Neural cell (in vitro differentiated cells): Measurements from ENCODE around the gene TMC6. TPM values are rescaled to one million over a fixed set of nuclear protein-coding genes. Genes with fewer than 3 reads are reported as not detected.

ENCODE experiments used
- H2AFZ ChIP-seq: fragments of 200-600, 300-800 bp; sonication (generic), shearing (Covaris generic); 2 replicates; pipeline ENCODE4 v1.6.0; 2014; ENCODE audit warnings: low read depth, mild to moderate bottlenecking, antibody characterized with exemption, low read length, moderate library complexity
- H3F3A ChIP-seq: fragments of 200-600 bp; shearing (Covaris generic); 2 replicates; pipeline ENCODE4 v1.6.1; 2016; ENCODE audit warnings: mild to moderate bottlenecking, moderate library complexity, mixed read lengths, antibody characterized with exemption, low read length; ENCODE audit not compliant: insufficient read depth, poor library complexity, severe bottlenecking
- H3K27ac ChIP-seq: fragments of 200-600, 300-800 bp; sonication (generic), shearing (Covaris generic); 2 replicates; pipeline ENCODE4 v1.5.1; 2014; ENCODE audit warnings: mild to moderate bottlenecking, low read length, moderate library complexity
- H3K27me3 ChIP-seq: fragments of 300-800, 200-600 bp; sonication (generic), shearing (Covaris generic); 2 replicates; pipeline ENCODE4 v1.6.0; 2014; ENCODE audit warnings: mild to moderate bottlenecking, low read depth, low read length, moderate library complexity; ENCODE audit not compliant: insufficient read depth
- H3K36me3 ChIP-seq: fragments of 300-800, 200-600 bp; sonication (generic), shearing (Covaris generic); 2 replicates; pipeline ENCODE4 v1.5.1; 2014; ENCODE audit warnings: mild to moderate bottlenecking, antibody characterized with exemption, low read length, moderate library complexity; ENCODE audit not compliant: insufficient read depth
- H3K4me2 ChIP-seq: fragments of 300-800, 200-600 bp; sonication (generic), shearing (Covaris generic); 2 replicates; pipeline ENCODE4 v1.6.0; 2014; ENCODE audit warnings: mild to moderate bottlenecking, low read length
- H3K4me3 ChIP-seq: fragments of 300-800, 200-600 bp; sonication (generic), shearing (Covaris generic); 2 replicates; pipeline ENCODE4 v1.5.1; 2014; ENCODE audit warnings: mild to moderate bottlenecking, low read length, moderate library complexity
- H3K79me2 ChIP-seq: fragments of 200-600 bp; shearing (Covaris generic); replicated peaks from 2 replicates; pipeline ENCODE4 v1.6.0; 2014; ENCODE audit warnings: mild to moderate bottlenecking, low read length, moderate library complexity; ENCODE audit not compliant: insufficient read depth
- H3K9ac ChIP-seq: fragments of 300-800, 200-600 bp; sonication (generic), shearing (Covaris generic); 2 replicates; pipeline ENCODE4 v1.6.1; 2016; ENCODE audit warnings: mild to moderate bottlenecking, low read length, mixed read lengths
- H3K9me2 ChIP-seq: fragments of 200-600 bp; shearing (Covaris generic); 2 replicates; pipeline ENCODE4 v1.6.1; 2016; ENCODE audit warnings: mild to moderate bottlenecking, low read length, mixed read lengths; ENCODE audit not compliant: insufficient read depth
- H3K9me3 ChIP-seq: fragments of 200-600, 300-800 bp; sonication (generic), shearing (Covaris generic); 2 replicates; pipeline ENCODE4 v1.6.1; 2016; ENCODE audit warnings: mild to moderate bottlenecking, mixed run types, low read length, moderate library complexity, mixed read lengths
- H4K20me1 ChIP-seq: fragments of 200-600 bp; shearing (Covaris generic); 2 replicates; pipeline ENCODE4 v1.6.1; 2016; ENCODE audit warnings: mild to moderate bottlenecking, mixed run types; ENCODE audit not compliant: insufficient read depth
- CTCF ChIP-seq: fragments of 450-650 bp; IDR thresholded peaks from 2 replicates; pipeline ENCODE4 v1.5.1; 2014; ENCODE audit warnings: antibody characterized with exemption, mild to moderate bottlenecking, moderate library complexity; ENCODE audit not compliant: poor library complexity, severe bottlenecking
- EP300 ChIP-seq: fragments of 450-650 bp; conservative IDR thresholded peaks from 2 replicates; pipeline ENCODE4 v1.6.1; 2014; ENCODE audit warnings: antibody characterized with exemption, mild to moderate bottlenecking, moderate library complexity; ENCODE audit not compliant: poor library complexity, severe bottlenecking
- EZH2 ChIP-seq: fragments of 200-600, 300-800 bp; shearing (Covaris generic), sonication (generic); IDR thresholded peaks from 2 replicates; pipeline ENCODE4 v1.6.1; 2014; ENCODE audit warnings: antibody characterized with exemption, low read length, borderline replicate concordance, mild to moderate bottlenecking; ENCODE audit not compliant: insufficient read depth, poor library complexity, severe bottlenecking
- MXI1 ChIP-seq: fragments of 450-650 bp; conservative IDR thresholded peaks from 2 replicates; pipeline ENCODE4 v1.6.1; 2014; ENCODE audit warnings: antibody characterized with exemption, mild to moderate bottlenecking; ENCODE audit not compliant: poor library complexity, severe bottlenecking
- POLR2AphosphoS5 ChIP-seq: IDR thresholded peaks from 2 replicates; pipeline ENCODE4 v1.6.1; 2012
- RAD21 ChIP-seq: fragments of 450-650 bp; conservative IDR thresholded peaks from 2 replicates; pipeline ENCODE4 v1.6.1; 2014; ENCODE audit warnings: antibody characterized with exemption, mild to moderate bottlenecking, moderate library complexity
- REST ChIP-seq: IDR thresholded peaks from 2 replicates; pipeline ENCODE4 v1.6.1; 2012; ENCODE audit warnings: borderline replicate concordance
- SMC3 ChIP-seq: fragments of 450-650 bp; conservative IDR thresholded peaks from 2 replicates; pipeline ENCODE4 v1.6.1; 2014; ENCODE audit warnings: antibody characterized with exemption, mild to moderate bottlenecking, moderate library complexity; ENCODE audit not compliant: poor library complexity
- TAF1 ChIP-seq: IDR thresholded peaks from 2 replicates; pipeline ENCODE4 v1.6.1; 2012; ENCODE audit warnings: low read depth
- polyA plus RNA-seq: library from polyadenylated mRNA; depleted of rRNA; stranded (reverse); fragments of >200 nt; gene quantifications from 2 replicates; pipeline ENCODE4 v1.2.3, GENCODE V29; 2014

TMC6 gene
- polyA plus RNA-seq, 1 donor from 2014 or later: 0.16 TPM

DNA sequence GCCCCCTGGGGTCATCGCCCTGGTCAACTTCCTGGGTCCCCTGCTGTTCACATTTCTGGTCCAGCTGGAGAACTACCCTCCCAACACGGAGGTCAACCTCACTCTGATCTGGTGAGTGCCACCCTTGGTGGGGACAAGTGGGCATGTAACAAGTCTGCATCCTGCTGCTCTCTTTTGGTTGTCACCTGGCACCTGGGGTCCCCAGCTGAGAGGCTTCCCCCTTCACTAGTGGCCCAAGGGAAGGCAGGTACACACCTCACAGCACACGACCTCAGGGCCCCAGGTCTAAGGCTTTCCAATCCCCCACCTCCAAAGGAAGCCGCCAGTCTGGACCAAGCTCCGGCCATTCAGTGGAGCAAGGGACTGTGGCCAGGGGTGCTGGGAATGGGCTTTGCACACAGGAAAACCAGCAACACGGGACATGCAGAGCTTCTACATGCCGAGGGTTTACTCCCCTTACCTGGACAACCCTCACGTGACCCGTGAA is 6.4 kb upstream of the TMC6 start (continued):
- TF ChIP-seq REST: no peak
- TF ChIP-seq MXI1: no peak
- no peak for TF ChIP-seq EZH2
- no peak for TF ChIP-seq TAF1

GRCh38 chr17:78133971-78134898 is 5.7 kb upstream of the TMC6 start:
- peaks cover 36% of the 10 kb centered on the region for H3K27me3 ChIP-seq
- no peaks in the 10 kb centered on the region for H4K20me1 ChIP-seq
- no peaks in the 10 kb centered on the region for H3K9me3 ChIP-seq
- H3K9ac ChIP-seq: no peak overlapping the region
- TF ChIP-seq CTCF (no peak), EZH2 (no peak), REST (no peak), SMC3 (no peak), EP300 (no peak), MXI1 (no peak), TAF1 (no peak), POLR2AphosphoS5 (no peak), RAD21 (no peak)
- no peak overlapping the region for H3K4me3 ChIP-seq
- no peaks in the 10 kb centered on the region for H3K36me3 ChIP-seq
- H3F3A ChIP-seq: no peaks in the 10 kb centered on the region
- H2AFZ ChIP-seq: no peak overlapping the region
- H3K27ac ChIP-seq: no peak overlapping the region
- H3K9me2 ChIP-seq: no peaks in the 10 kb centered on the region
- no peak overlapping the region for H3K4me2 ChIP-seq
- H3K79me2 ChIP-seq: no peaks in the 10 kb centered on the region
